ENCODE results near the gene MT2A.

MT2A gene

DNA sequence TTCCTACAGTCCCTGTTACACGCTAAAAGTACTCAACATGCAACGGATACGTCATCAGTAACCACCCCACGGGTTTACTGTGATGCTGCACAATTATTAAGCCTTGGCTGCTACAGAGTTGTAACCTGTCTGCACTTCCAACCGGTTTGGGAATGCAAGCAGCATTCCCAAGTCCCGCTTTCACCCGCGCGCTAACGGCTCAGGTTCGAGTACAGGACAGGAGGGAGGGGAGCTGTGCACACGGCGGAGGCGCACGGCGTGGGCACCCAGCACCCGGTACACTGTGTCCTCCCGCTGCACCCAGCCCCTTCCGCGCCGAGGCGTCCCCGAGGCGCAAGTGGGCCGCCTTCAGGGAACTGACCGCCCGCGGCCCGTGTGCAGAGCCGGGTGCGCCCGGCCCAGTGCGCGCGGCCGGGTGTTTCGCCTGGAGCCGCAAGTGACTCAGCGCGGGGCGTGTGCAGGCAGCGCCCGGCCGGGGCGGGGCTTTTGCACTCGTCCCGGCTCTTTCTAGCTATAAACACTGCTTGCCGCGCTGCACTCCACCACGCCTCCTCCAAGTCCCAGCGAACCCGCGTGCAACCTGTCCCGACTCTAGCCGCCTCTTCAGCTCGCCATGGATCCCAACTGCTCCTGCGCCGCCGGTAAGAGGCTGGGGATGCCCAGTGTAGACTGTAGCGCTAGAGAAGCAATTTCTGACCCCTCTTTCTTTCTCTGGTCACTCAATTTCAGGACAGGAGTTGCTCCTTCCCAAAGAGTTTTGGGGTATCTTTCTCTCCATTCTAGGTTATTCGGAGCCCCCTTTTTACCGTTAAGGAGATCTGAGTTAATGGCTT lies at the start of gene MT2A:
Gene MT2A, plus strand, starts transcription at position 542 of the 833 bp plus-strand sequence. Its CDS starts 72 bp downstream, at position 614.
- peak; percentile 95 for DNase-seq (ENCODE audit: low read depth)
- H3K4me3 ChIP-seq (ENCODE audit: low read depth, low read length), result peak within 1 kb of the TSS; percentile 69
- TF ChIP-seq, protein P1, sequence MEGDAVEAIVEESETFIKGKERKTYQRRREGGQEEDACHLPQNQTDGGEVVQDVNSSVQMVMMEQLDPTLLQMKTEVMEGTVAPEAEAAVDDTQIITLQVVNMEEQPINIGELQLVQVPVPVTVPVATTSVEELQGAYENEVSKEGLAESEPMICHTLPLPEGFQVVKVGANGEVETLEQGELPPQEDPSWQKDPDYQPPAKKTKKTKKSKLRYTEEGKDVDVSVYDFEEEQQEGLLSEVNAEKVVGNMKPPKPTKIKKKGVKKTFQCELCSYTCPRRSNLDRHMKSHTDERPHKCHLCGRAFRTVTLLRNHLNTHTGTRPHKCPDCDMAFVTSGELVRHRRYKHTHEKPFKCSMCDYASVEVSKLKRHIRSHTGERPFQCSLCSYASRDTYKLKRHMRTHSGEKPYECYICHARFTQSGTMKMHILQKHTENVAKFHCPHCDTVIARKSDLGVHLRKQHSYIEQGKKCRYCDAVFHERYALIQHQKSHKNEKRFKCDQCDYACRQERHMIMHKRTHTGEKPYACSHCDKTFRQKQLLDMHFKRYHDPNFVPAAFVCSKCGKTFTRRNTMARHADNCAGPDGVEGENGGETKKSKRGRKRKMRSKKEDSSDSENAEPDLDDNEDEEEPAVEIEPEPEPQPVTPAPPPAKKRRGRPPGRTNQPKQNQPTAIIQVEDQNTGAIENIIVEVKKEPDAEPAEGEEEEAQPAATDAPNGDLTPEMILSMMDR (IDR thresholded peaks at IDR 0.05; ENCODE audit: insufficient read depth, low read depth, low read length, missing control alignments), result no peak

DNA sequence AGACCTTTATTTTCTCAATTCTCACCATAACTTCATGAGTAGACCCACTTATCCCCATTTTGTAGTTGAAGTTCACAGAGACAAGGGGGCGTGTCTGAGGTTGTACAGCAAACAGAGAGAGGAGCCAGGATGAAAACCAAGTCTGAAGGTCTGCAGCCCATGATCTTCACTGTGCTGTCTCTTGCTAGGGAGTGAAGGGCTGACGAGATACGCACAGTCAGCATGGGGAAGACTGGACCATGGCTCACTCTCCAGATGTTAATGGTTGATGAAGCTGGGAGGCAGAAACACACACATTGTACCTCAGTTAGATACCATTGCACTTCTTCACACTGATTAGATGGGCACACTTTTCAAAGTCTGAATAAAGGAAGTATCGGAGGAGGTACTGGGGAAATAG lies 49.3 kb upstream of the MT2A start:
- no peak overlapping the region for H3K4me3 ChIP-seq (ENCODE audit: low read depth, low read length)
- no peak for DNase-seq (ENCODE audit: low read depth)
- TF ChIP-seq, protein P1 (IDR thresholded peaks at IDR 0.05; ENCODE audit: insufficient read depth, low read depth, low read length, missing control alignments), result no peak

DNA sequence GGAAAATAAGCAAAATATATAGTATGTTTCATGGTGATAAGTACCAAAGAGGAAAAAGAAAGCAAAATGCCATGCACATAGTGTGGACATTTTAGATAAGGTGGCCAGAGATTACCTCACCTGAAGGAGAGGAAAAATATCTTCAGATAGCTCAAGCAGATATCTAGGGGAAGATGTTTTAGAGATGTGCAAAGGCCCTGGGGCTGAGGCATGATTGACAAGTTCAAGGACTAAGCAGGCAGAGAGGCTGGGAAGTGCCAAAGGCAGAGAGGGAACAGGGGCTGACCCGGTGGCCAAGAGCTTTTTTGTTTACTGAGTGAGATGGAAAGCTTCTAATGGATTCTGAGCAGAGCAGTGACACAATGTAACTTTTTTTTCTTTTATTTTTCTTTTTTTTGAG lies 47.9 kb upstream of the MT2A start:
- no peak for DNase-seq (ENCODE audit: low read depth)
- no peak overlapping the region for H3K4me3 ChIP-seq (ENCODE audit: low read depth, low read length)
- TF ChIP-seq, protein P1 (IDR thresholded peaks at IDR 0.05; ENCODE audit: insufficient read depth, low read depth, low read length, missing control alignments), result no peak

DNA sequence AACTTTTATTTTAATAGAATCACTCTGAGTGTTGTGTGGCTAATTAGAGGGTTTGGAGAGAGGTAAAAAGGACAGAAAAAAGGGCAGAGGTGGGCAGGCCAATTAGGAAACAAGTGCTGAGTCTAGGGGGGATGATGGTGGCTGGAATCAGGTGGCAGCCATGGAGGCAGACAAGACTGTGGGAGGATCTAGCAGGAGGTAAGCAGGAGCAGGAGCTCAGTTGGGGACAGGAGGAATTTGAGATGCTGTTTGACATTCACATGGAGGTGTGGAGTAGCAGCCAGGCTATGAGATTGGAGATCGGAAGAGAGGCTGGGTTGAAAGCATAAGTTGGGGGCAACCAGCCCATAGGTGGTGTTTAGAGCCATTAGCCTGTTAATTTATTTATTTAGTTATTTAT lies 47.3 kb upstream of the MT2A start:
- H3K4me3 ChIP-seq (ENCODE audit: low read depth, low read length), result no peak overlapping the region
- TF ChIP-seq, protein P1 (IDR thresholded peaks at IDR 0.05; ENCODE audit: insufficient read depth, low read depth, low read length, missing control alignments), result no peak
- no peak for DNase-seq (ENCODE audit: low read depth)

DNA sequence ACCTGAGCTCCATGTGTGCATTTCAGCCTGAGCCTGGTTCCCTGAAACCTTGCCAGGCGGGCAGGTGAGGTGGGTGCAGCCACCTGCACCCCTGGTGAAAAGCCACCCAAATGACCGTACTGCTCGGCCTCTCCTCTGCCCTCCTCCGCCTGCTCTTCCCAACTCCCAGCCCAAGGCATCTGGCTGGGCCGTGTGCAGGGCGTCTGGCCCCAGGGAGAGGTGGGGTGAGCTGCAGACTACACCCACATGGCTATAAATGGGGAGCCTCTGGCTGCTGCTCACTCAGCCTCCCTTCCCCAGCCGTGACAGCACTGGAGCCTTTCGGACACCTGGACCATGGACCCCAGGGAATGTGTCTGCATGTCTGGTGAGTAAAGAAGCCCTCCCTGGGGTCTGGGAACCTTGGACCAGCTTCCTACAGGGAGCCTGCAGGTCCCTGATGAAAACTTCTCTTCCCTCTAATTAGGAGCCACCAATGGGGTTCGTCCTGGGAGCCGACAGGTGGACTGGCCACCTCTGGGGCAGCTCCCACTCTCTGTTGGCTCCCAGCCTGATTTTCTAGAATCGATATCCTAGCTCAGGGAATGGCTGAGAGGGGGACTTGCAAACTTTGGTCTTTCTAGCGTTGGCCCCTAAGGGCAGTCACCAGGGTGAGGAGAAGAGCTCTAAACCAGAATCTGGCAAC lies 43.4 kb upstream of the MT2A start, which contains the start of gene MT4:
Gene MT4, plus strand, starts transcription at position 281 of the 685 bp plus-strand sequence. Its CDS starts 56 bp downstream, at position 337.
- TF ChIP-seq, protein P1 (IDR thresholded peaks at IDR 0.05; ENCODE audit: insufficient read depth, low read depth, low read length, missing control alignments), result no peak
- no peak within 1 kb of the TSS for H3K4me3 ChIP-seq (ENCODE audit: low read depth, low read length)

DNA sequence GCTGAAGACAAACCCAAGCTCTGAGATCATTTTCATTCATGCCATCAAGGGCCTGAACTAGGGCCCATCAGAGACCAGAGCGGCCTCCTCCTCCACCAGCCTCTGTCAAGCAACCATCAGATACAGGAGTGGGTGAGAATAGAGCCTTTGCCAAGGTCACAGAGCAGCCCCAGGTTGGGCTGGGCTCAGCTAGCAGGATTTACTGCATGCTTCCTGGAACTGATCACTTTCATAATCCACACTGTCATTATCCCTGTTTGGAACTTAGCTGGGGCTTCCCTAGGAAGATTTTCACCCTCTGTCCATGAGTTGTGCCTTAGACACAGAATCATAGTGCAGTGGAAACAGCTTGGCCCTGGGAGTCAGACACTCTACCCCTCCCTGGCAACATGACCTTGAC lies 38.4 kb upstream of the MT2A start:
- H3K4me3 ChIP-seq (ENCODE audit: low read depth, low read length), result no peak overlapping the region
- TF ChIP-seq, protein P1 (IDR thresholded peaks at IDR 0.05; ENCODE audit: insufficient read depth, low read depth, low read length, missing control alignments), result no peak
- no peak for DNase-seq (ENCODE audit: low read depth)

More for the DNA sequence above, 43.4 kb upstream of the MT2A start, which contains the start of gene MT4:
- no peak for DNase-seq (ENCODE audit: low read depth)
